Central memory CD4-positive, alpha-beta T cell (primary cell): Measurements from ENCODE around the gene NGLY1.

Source experiments
- DNase-seq: peaks from one replicate; pipeline ENCODE4 v3.0.0; 2022

NGLY1 gene

DNA sequence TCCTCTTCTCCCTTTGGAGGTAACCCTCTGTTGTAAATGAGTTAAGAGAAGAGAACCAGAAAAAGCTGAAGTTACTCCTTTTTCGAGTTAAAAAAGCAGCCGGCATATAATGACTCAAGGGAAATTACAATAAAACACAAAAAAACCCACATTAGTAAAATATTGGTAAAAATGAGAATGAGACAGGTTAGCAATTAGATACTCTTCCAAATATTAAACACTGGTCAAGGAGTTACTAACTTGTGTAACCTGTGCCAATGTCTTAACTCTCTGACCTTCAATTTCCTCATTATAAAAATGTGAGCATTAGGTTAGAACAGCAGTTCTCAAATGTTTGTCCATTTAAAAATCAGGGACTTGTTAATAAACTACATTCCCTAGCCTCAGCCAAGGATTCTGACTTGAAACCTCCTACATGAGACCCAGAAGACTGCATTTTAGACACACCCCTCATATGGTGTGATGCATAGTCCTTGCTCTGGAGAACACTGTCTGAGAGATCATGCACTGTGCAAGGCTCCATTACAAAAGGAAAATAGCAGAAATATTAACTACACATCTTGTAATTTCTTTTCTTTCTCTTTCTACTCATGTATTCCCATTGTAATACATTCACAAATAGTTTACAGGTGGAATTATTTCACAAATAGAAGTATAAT lies 75.8 kb downstream of the NGLY1 start:
- no peak for DNase-seq

GRCh38 chr3:25706213-25706612 lies 77.0 kb downstream of the NGLY1 start:
- no peak for DNase-seq

DNA sequence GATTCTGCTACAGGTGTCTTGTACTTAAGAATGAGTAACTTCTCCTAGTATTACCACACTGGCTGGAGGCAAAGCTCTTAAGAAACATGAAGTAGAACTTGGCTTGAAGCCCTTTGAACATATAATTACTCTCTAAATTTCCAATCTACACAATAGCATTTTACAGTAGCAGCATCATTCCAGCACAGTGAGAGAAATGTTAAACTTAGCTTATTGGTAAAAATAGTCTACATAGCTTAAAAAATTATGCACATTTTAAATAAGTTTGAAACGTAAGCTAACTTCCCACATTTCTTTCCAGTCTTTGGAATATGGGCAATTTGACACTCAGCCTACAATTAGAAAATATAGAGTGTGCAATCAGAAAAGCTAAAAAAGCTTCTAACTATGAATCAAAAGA lies 85.7 kb downstream of the NGLY1 start:
- DNase-seq = no peak

DNA sequence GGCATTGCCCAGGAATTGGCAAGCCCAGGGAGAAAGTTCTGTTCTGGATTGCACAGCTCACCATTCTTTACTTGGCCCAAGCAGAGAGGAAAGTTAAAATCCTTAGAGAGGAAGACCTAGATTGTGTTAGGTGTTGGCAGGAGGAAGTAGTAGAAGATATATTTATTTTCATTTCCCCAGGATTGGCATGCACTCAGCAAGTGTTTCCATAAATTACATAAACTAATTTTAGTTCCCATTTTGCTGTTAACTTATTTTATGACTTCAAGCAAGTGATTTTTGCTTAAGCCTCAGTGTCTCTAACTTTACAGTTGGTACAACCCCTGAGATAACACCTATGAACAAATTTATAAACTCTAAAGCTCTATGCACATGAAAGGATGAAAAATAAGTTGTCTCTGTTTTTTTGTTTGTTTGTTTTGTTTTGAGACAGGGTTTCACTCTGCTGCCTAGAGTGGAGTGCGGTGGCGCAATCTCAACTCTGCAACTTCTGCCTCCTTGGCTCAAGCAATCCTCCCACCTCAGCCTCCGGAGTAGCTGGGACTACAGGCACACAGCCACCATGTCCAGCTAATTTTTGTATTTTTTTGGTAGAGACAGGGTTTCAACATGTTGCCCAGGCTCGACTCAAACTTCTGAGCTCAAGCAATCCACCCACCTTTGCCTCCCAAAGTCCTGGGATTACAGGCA lies 87.4 kb downstream of the NGLY1 start:
- no peak for DNase-seq

DNA sequence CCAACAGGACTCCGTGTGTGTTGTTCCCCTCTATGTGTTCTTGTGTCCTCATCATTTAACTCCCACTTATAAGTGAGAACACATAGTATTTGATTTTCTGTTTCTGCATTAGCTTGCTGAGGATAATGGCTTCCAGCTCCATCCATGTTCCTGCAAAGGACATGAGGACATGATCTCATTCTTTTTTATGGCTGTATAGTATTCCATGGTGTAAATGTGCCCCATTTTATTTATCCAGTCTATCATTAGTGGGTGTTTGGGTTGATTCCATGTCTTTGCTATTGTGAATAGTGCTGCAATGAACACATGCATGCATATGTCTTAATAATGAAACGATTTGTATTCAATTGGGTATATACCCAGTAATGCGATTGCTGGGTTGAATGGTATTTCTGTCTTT lies 90.0 kb downstream of the NGLY1 start:
- no peak for DNase-seq

DNA sequence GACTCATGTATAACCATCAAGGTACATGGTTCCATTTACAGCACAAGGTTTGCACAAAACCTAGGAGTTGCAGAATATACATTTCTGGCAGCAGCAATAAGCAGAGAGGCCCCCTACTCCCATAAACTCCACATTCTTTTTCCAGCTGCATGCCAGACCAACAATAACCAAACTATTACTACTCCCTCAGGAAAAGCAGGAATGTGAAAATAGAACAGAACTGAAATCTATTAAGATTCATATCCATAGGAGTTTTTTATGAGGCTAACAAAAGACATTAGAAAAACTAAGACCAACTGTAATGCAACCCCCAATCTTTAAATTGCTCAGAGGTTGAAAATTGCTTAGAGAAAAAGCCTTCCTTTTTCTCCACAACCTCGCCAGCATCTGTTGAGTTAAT lies 90.9 kb downstream of the NGLY1 start:
- no peak for DNase-seq

GRCh38 chr3:25690768-25691533 lies 92.3 kb downstream of the NGLY1 start:
- no peak for DNase-seq

GRCh38 chr3:25689226-25689625 lies 94.0 kb downstream of the NGLY1 start:
- no peak for DNase-seq

GRCh38 chr3:25687742-25688141 lies 95.5 kb downstream of the NGLY1 start:
- DNase-seq = no peak

GRCh38 chr3:25686766-25687165 lies 96.5 kb downstream of the NGLY1 start:
- no peak for DNase-seq

DNA sequence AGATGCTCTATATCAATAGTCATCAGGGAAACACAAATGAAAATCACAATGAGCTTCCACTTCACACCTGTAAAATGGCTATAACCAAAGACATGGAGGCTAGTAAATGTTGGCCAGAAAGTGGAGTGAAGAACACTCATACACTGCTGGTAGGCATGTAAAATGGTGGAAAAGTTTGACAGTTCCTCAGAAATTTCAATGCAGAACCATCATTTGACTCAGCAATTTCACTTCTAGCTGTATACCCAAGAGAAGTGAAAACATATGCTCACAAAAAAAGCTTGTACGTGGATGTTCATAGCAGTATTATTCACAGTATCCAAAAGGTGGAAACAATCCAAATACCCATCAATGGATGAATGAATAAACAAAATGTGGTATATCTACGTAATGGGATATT lies 99.4 kb downstream of the NGLY1 start:
- no peak for DNase-seq

DNA sequence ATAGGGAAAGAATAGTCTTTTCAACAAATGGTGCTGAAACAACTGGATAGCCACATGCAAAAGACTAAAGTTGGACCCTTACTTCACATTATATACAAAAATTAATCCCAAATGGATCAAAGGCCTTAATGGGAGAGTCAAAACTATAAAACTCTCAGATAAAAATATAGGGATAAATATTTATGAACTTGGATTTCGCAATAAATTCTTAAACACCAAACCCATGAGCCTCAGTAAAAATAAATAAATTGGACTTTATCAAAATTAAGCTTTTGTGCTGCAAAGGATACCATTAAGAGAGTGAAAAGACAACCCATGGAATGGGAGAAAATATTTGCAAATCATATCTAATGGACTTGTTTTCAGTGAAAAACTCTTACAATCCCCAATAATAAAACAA lies 99.8 kb downstream of the NGLY1 start:
- DNase-seq = no peak

DNA sequence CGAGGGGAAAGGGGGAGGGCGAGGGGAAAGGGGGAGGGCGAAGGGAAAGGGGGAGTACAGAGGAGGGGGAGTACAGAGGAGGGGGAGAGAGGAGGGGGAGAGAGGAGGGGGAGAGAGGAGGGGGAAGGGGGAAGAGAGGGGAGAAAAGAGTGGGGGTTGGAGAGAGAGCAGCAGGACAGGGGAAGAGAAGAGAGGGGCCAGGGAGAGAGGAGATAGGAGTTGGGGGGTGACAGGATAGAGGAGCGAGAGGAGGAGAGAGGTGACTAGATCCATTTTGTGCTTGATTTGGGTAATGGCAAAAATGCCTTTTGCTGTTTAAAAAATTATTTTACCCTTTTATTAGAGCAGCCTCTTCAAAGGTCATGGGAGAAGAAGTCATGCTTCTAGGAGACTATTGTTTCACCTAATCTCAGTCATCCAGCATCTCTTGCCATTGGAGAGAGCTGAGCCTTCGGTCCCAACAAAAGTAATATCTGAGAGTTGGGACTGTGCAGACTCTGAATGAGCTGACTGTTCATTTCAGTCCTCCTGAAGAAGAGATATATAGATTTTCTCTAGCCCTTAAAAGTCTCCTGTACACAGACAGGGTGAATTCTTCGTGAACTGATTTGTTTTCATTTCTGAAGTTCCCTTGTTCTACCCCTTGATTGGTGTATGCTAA lies 103.5 kb downstream of the NGLY1 start:
- no peak for DNase-seq

DNA sequence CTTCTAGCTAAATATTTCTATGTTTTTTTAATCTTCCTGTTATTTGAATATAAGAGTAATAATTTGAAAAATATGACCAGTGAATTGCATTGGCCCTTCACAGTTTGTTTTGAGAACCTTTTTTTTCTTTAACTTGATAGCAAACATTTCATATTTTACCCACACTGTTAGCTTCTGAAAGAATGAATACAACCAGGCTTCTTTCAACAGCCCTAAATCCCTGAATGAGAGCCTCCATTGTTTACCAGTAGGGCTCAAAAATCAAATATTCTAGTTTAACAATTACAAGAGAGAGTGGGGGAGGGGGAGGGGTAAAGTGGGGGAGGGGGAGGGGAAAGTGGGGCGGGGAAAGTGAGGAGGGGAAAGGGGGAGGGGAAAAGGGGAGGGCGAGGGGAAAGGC lies 104.1 kb downstream of the NGLY1 start:
- DNase-seq = no peak

GRCh38 chr3:25678581-25678980 lies 104.7 kb downstream of the NGLY1 start:
- DNase-seq = no peak

DNA sequence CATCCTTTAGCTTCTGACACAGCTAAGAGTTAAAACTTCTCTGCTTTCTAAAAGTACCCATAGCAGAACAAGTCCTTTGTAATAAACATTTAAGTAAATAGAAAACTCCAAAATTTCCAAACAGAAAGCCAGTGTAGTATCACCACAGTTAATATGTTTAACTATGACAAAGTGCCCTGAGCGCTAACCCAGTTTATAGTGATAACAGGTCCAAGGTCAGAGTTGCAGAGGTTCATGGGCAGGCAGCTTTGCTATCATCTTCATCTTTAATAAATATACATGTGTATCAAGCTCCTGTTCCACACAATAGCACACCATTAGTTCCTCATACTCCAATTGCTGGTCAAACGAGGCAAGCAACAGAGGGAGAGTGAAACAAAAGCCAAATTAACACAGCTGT lies 106.1 kb downstream of the NGLY1 start:
- no peak for DNase-seq

- no peak for DNase-seq
These were observed 108.6 kb downstream of the NGLY1 start for GRCh38 chr3:25674670-25675069.

- no peak for DNase-seq
These were observed 109.4 kb downstream of the NGLY1 start for GRCh38 chr3:25673738-25674298.
